Stimulated activated CD4-positive, alpha-beta T cell treated with anti-CD3 and anti-CD28 coated beads, Interleukin-12 subunit alpha, Interleukin-12 subunit beta, amount 100 ng/mL, for 48 hours (primary cell): ENCODE results near the gene PPP1R14B.

ENCODE experiments used
- DNase-seq, 3 donors: peaks; one replicate each; pipeline ENCODE4 v3.0.0-alpha.2; 2020; ENCODE audit warnings: low read depth in 2 of 3, low spot score in 1 of 3

Gene PPP1R14B

DNA sequence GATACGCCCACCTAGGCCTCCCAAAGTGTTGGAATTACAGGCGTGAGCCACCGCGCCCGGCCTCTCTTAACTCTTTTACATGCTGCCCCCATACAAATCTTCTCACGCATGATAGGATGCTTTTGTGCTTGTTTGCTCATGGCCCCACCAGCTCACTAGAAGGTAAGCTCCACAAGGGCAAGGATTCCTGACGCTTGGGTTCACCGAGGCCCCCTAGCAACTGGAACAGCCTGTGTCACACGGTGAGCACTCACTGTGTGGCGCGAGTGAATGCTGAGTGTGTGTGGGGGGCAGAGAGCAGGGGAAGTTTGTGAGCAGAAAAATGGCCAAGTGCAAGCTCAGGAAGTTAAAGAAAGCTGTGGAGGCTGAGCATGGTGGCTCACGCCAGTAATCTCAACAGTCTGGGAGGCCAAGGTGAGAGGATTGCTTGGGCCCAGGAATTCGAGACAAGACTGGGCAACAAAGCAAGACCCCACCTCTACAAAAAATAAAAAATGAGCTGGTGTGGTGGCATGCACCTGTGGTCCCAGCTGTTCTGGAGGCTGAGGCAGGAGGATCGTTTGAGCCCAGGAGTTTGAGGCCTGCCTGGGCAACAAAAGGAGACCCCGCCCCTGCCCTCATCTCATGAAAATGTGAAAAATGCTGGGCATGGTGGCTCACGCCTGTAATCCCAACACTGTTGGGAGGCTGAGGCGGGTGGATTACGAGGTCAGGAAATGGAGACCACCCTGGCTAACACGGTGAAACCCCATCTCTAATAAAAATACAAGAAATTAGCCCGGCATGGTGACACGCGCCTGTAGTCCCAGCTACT is 35.4 kb upstream of the PPP1R14B start:
- no peak for DNase-seq

DNA sequence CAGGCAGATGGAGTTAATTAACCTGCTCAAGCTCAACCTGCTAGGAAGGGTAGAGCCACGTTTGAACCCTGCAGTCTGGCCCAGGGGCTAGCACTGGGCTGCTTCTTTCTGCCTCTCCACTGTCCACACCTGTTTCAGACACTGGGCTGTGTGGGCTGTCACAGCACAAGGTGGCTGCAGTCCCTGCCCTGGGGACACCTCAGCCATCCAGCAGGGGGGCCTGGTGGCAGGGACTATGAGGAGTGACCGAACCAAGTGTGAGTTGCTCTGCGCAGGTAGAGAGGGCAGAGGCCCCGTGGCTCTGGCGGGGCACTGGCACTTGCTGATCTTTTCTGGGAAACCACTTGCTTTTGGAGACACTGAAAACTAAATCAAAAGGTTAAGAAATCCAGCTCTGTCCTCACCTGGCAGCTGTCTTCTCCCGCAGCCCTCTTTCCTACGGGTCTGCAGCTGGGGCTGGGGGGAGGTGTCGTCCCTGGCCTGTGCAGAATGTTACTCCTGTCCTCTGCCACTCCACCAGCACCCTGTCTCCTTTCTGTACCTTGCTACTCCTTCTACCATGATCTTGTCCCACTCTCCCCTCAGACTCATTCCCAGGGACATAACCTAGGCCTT is 31.9 kb upstream of the PPP1R14B start:
- no peak for DNase-seq

DNA sequence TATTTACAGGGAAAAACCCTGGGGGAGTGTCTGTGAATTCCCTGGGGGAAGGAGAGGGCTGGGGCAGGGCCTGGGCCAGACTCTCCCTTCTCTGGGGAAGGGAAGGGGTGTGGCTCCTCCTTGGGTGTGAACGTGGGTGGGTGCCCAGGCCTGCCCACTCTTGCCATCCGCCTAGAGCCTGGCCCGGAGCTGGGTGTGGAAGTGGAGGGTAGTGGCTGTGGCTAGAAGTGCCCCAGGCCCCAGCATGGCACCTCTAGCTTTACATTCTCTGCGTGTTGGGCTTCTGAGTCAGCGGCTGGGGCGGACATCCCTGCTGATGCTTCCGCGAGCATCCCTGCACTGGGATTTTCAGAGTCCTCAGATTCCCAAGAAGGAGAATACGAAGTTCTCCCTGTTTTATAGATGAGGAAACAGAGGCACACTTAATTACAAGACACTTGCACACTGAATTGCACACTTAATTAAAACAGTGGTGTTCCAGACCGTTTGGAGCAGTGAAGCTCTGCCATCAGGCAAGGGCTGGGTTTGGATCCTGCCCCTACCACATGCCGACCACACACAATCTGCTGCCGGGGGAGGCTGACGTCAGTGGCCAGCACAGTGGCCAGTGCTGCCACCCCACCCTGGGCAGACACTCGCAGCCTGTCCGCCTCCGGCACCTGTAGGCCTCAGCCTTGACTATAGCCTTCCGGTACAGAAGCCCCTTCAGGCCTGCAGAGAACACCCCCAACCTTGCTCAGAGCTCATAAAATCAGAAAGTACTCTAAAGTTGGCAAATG is 30.1 kb upstream of the PPP1R14B start:
- no peak for DNase-seq

DNA sequence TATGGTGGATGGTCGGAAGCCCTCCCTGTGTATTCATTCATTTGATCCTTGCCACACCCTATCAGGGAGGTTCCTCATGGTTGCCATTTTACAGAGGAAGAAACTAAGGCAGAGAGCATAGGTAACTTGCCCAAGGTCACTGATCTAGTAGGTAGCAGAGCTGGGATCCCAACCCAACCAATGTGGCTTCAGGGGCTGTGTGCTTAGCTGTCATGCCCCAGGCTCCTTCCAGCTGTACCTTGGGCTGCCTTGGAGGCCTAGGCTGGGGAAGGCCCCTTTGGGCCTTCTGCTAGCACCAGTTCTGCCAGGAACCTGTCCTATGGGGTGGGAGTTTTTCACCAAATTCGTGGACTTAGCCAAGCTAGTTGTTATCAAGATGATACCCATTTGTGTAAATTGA is 29.1 kb upstream of the PPP1R14B start:
- no peak for DNase-seq

DNA sequence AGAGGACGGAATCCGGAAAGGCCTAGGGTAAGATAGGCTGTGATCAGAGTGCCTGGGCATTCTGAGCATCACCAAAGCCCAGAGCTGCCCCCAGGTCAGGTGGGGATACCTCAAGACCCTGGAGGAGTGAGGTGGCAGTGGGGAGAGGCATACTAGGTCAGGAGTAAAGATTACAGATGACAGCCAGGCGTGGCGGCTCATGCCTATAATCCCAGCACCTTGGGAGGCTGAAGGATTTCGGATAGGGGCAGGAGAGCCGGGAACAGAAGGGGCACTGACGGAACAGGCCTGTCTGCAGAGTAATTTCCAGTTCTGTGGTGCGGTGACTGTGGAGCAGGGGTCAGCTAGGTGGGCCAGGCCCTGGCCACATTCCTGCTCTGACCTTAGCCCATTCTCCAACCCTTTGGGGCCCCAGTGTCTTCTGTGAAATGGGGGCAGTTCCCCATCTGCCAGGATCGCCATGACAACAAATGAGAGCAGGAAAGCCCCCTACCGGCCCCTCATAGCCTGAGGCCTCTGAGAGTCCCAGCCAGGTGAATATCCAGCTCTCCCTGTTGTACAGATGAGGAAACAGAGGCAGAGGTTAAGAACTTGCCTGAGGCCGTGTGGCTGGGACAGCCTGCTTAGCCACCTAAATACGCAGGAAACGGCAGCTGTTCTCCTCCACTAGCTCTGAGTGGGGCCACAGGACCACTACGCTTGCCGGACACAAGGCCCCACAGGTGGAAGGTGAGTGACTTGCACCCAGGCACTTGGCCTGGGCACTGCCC is 28.5 kb upstream of the PPP1R14B start:
- no peak for DNase-seq

DNA sequence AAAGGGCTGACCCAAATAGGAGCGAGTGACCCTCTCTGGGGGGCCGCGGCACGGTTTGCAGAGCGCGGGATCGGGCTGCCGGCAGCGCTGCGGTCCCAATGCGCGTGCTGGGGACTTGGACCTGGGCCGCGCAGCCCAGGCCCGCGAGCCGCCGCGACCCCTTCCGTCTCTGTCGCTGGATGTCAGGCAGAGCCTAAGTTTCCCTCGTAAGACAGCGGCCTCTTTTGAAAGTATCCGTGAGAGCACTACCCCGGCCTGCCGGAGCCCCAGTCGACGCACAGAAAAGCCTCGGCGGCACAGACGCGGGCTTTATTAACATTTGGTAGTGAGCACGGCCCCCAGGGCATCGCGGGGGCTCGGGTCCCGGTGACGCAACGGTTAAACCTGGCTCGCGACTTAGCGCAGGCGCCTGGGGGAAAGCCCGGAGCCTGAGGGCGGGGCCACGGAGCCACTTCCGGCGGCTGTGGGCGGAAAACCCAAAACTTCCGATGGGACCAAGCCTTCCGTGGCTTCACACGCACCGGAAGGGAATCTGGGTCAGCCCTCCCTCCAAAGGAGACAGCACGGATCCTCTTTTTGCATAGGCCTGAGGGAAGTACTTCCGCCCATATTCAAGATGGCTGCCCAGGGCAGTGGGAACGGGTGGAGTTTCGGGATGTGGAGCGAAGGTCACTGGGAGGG is 22.9 kb upstream of the PPP1R14B start:
- DNase-seq = peak; percentile 96 to 97 (median 97)

DNA sequence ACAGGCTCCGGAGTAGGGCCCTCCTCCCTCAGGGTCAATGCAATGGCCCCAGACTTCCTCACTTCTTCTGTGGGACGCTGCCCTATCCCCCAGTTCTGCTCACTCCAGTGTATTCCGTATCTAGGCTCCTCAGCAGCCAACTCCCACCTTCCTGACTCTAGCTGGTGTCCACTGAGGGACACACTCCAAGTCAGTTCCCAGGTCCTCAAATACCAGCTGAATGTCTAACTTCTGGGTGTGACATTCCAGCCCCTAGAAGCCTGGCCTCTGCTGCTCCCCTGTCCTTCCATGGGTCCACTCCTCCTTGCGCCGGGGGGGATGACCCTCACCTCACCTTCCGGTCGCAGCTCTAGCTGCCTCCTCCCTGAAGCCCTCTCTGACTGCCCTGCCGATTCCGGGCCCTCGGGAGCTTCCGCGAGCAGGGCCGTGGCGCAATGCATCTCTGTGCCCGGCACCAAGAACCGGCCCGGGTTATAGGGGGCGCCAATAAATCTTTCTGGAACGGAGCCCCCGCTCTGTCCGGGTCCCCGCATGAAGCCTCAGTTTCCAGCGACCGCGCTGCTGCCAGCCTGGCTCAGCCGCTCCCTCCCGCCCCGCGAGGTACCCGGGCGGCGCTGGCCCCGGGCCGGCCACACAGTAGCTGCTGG is 22.3 kb upstream of the PPP1R14B start:
- DNase-seq = peak in 2 of 3 donors; percentile 32 to 41

DNA sequence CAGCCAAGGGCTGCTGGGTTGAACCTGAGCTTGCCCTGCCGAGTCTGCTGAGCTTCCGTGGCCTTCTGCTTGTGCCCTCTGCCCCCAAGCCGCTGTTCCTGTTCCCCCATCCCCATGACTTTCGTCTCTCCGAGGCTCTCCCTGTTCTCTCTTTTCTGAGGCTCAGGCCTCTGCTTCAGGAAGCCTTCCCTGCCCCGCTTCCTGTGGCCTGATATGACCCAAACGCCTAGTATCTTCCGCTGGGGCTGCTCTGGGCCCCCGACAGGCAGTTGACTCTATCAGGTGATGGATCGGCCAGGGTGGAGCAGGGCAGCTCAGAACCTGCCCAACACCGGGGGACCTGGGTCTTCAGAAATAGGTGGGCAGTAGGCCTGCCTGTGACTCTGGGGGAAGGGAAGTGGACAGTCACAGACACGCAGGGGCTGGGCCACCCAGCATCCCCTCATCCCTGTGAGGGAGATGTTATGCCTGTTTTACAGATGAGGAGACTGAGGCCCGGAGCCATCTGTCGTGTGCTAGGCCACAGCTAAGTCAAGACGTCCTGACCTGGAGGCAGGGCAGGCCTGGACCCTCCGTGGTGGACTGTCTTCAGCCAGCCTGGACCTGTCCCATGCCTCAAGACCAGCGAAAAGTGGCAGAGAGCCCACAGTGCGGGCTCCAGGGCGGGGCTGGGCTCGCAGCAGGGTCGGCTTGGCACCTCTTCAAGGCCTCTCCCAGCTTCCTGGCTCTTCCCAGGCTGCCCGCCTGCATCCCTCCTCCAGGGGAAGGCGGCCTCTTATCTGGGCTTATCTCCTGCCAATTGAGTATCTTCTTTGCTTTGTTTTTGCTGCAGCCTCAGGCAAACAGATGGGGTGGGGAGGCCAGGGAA is 21.5 kb upstream of the PPP1R14B start:
- no peak for DNase-seq

DNA sequence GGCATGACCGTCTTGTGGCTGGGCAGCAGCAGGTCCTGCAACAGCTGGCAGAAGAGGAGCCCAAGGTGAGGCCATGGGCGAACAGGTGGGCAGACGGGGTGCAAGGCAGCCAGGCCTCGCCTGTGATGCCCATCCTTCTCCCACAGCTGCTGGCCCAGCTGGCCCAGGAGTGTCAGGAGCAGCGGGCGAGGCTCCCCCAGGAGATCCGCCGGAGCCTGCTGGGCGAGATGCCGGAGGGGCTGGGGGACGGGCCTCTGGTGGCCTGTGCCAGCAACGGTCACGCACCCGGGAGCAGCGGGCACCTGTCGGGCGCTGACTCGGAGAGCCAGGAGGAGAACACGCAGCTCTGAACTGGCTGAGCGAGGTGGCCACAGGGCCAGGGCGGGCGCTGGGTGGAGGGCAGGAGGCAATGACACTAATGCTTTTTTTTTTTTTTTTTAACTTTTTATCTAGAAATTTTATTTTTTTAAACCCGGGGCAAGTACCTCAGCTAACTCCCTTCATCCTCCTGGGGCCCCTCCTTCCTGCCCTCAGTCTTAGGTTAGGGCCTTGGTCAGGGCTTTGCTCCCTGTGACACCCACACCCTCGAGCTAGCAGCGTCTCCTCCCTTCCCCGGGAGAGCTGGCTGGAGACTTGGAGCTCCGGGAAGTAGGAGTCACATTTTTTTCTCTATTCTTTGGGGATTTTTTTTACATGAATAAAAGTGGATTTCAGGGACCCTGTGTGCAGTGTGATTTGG is 20.6 kb upstream of the PPP1R14B start:
- no peak for DNase-seq

DNA sequence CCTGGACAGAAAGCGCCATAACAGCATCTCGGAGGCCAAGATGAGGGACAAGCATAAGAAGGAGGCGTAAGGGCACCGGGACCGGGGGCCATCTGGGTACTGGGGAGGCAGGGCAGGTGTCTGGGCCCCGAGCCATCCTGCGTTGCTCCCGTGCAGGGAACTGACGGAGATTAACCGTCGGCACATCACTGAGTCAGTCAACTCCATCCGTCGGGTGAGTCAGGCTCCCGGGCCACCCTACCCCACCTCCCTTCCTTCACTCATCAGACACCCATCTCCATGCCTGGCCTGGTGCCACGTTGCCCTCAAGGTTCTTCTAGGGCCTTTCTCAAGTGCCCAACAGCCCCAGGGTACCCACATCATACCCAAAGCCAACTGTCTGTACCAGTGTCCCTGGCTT is 19.6 kb upstream of the PPP1R14B start:
- no peak for DNase-seq

DNA sequence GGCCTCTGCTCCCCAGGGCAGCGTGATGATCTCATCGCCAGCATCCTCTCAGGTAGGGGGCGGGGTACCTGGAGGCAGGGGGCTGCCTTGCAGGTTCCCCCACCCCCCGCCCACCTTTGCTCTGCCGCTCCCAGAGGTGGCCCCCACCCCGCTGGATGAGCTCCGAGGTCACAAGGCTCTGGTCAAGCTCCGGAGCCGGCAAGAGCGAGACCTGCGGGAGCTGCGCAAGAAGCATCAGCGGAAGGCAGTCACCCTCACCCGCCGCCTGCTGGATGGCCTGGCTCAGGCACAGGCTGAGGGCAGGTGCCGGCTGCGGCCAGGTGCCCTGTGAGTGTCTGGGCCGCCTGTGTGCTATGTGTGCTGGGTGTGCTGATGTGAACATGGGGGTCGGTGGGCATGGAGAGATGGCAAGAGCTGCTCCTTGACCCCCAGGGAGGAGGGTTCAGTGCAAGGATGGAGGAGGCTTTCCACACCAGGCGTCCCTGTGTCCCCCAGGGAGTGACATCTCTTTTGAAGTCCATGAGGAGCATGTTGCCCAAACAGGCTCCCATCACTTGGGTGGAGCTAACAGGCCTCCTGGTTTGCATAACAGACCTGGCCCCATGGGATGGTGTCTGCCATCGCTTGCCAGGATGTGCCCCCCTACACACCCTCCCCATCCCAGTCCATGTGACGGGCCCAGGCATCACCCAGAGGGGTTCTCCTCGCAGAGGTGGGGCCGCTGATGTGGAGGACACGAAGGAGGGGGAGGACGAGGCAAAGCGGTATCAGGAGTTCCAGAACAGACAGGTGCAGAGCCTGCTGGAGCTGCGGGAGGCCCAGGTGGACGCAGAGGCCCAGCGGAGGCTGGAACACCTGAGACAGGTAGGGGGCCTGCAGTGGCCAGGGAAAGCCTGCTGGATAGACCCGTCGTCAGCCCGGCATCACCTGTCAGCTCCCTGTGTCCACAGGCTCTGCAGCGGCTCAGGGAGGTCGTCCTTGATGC is 18.7 kb upstream of the PPP1R14B start:
- no peak for DNase-seq

DNA sequence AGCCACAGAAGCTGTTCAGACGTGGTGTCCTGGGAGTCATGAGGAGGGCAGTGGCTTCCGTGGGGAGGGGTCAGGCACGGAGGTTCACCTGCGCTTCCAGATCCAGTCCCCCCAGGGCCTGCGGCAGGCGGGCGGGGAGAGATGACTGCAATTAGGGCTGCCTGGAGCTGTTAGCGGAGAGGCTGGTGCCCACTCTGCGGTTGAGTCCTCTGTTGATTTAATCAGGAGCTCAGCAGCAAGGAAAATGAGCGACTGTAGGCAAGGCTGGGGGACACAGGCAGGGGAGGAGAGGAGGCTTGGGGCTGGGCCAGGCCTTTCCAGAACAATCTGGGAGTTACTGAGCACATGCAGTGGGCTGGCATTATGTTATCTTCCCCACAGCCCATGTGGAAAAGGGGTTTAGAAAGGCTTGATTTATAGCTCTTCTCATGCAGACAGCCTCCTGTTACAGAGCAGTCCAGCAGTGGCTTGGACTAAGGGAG is 17.7 kb upstream of the PPP1R14B start:
- DNase-seq = no peak

DNA sequence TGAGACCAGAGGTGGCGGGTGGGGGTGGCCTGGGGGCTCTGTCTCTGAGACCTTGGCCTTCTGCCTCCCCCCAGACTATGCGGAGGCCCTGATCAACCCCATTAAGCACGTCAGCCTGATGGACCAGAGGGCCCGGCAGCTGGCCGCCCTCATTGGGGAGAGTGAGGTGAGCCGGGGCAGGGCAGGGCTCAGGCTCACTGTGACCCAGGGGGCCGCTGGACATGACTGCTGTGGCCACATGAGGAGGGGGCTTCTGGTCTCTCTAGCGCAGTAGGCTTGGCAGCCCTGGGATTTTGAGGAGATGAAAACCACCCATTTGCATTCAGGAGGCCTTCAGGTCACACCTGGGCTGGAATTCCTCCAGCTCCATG is 17.2 kb upstream of the PPP1R14B start:
- DNase-seq = no peak

DNA sequence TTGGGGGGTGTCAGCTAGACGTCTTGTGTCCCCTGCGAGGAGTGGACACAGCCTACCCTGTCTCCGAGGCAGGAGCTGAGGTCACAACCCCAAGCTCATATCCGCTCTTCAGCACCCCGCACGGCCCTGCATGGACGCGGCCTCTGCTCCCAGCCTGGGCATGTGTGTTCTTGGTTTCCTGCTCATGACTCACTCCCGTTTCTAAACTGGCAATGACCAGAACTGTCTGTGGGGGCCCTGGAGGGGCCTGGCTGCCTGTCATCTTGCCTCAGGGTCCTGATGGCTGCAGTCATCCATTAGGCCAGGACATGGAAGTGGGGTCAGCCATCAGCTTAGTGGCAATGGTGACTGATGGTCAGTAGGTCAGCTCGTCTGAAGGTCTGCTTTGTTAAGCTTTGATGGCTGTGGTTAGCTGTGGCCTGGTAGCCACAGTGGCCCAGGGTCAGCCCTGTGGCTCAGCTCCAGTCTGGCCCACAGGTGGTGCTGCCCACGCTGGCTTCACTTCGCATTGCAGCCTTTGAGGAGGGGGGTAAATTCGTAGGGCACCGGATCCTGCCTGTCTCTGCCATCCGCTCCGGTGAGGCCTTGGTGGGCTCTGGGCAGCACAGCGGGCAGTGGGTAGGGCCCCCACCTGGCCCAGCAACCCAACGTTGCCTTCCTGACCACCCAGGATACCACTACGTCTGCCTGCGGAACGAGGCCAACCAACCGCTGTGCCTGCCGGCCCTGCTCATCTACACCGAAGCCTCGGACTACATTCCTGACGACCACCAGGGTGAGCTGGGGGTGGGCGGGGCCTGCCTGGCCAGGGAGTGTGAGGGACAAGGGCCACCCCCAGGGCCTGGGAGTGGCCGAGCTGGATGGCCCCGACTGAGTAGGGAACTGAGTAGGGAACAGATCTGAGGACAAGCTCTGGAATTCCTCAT is 16.5 kb upstream of the PPP1R14B start:
- DNase-seq = no peak

DNA sequence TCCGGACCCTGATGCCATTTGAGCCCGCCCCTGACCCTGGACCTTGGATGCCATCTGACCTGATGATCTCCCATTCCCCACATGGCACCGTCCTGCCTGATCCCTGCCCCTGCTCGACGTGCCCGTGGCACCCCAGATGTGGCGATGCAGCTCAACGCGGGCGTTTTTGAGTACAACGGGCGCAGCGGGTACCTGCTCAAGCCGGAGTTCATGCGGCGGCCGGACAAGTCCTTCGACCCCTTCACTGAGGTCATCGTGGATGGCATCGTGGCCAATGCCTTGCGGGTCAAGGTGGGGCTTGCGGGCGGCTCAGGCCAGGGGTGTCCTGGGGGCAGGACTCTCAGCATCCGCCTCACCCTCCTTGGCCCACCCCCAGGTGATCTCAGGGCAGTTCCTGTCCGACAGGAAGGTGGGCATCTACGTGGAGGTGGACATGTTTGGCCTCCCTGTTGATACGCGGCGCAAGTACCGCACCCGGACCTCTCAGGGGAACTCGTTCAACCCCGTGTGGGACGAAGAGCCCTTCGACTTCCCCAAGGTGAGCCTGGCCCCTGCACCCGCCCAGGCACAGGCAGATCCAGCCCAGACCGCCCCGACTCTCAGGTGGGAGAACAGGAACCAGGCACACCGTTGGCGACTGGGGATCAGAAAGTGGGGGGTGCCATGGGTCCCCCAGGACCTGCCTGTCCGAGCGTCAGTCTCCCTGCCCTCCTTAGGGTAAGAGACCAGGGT is 15.7 kb upstream of the PPP1R14B start:
- no peak for DNase-seq
